HG03066 (cell line): ENCODE results near the gene PCDHB9.
"Not testable (repeated sequence)": the region's sequence is repeated elsewhere in the genome, so short reads cannot be mapped to it uniquely, and the experiment has no call there.

Experiments
- ATAC-seq: cut with Tn5 transposase; IDR thresholded peaks from one replicate; pipeline ENCODE4 v1.9.1; 2021; ENCODE audit warnings: low read depth; ENCODE audit not compliant: unreplicated experiment

Gene PCDHB9

GRCh38 chr5:141184117-141184855 lies 2.7 kb upstream of the PCDHB9 start:
- not testable (repeated sequence) for ATAC-seq

DNA sequence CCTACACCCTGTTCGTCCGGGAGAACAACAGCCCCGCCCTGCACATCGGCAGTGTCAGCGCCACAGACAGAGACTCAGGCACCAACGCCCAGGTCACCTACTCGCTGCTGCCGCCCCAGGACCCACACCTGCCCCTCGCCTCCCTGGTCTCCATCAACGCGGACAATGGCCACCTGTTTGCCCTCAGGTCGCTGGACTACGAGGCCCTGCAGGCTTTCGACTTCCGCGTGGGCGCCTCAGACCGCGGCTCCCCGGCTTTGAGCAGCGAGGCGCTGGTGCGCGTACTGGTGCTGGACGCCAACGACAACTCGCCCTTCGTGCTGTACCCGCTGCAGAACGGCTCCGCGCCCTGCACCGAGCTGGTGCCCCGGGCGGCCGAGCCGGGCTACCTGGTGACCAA lies 1.7 kb downstream of the PCDHB9 start:
- not testable (repeated sequence) for ATAC-seq

GRCh38 chr5:141189131-141189530 lies 2.2 kb downstream of the PCDHB9 start:
- not testable (repeated sequence) for ATAC-seq

- no peak for ATAC-seq
Measured at GRCh38 chr5:141192110-141192725, 5.3 kb downstream of the PCDHB9 start, which contains the start of gene PCDHB10. TSS of gene PCDHB10 (plus strand) at chr5:141192353. CDS start at chr5:141192553, 200 bp downstream.

DNA sequence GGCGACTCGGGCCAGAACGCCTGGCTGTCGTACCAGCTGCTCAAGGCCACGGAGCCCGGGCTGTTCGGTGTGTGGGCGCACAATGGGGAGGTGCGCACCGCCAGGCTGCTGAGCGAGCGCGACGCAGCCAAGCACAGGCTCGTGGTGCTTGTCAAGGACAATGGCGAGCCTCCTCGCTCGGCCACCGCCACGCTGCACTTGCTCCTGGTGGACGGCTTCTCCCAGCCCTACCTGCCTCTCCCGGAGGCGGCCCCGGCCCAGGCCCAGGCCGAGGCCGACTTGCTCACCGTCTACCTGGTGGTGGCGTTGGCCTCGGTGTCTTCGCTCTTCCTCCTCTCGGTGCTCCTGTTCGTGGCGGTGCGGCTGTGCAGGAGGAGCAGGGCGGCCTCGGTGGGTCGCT lies 7.4 kb downstream of the PCDHB9 start:
- not testable (repeated sequence) for ATAC-seq

DNA sequence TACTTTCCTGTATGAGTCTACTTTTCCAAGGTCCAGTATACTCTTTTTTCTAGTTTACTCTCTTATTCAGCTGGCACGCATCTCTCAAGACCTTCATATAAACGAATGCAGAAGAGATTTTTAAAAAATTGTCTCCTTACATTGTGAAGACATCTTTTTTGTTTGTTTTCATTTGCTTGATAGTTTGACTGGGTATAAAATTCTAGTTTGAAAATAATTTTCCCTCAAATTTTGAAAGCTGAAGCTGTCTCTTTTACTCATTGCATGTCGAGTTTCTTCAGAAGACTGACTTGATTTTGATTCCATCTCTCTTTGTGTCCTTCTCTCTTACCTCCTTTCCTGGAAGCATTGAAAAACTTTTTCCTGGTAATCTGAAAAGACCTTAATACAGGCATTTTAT lies 9.4 kb downstream of the PCDHB9 start:
- no peak for ATAC-seq

- ATAC-seq = no peak
Measured at GRCh38 chr5:141199359-141200235, 12.6 kb downstream of the PCDHB9 start, which contains the start of gene PCDHB11. TSS of gene PCDHB11 (plus strand) at chr5:141199627. CDS start at chr5:141199775, 148 bp downstream.

- not testable (repeated sequence) for ATAC-seq
Measured at GRCh38 chr5:141201126-141201525, 14.2 kb downstream of the PCDHB9 start.

DNA sequence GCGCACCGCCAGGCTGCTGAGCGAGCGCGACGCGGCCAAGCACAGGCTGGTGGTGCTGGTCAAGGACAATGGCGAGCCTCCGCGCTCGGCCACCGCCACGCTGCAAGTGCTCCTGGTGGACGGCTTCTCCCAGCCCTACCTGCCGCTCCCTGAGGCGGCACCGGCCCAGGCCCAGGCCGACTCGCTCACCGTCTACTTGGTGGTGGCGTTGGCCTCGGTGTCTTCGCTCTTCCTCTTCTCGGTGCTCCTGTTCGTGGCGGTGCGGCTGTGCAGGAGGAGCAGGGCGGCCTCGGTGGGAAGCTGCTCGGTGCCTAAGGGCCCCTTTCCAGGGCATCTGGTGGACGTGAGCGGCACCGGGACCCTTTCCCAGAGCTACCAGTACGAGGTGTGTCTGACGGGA lies 14.7 kb downstream of the PCDHB9 start:
- not testable (repeated sequence) for ATAC-seq

GRCh38 chr5:141208478-141208877 lies 21.5 kb downstream of the PCDHB9 start, which contains the start of gene PCDHB12:
TSS of gene PCDHB12 (plus strand) at chr5:141208719. CDS start at chr5:141208908, 189 bp downstream.
- ATAC-seq = no peak

- not testable (repeated sequence) for ATAC-seq
Measured at GRCh38 chr5:141210281-141210680, 23.3 kb downstream of the PCDHB9 start.

GRCh38 chr5:141210849-141211248 lies 23.9 kb downstream of the PCDHB9 start:
- ATAC-seq = not testable (repeated sequence)

DNA sequence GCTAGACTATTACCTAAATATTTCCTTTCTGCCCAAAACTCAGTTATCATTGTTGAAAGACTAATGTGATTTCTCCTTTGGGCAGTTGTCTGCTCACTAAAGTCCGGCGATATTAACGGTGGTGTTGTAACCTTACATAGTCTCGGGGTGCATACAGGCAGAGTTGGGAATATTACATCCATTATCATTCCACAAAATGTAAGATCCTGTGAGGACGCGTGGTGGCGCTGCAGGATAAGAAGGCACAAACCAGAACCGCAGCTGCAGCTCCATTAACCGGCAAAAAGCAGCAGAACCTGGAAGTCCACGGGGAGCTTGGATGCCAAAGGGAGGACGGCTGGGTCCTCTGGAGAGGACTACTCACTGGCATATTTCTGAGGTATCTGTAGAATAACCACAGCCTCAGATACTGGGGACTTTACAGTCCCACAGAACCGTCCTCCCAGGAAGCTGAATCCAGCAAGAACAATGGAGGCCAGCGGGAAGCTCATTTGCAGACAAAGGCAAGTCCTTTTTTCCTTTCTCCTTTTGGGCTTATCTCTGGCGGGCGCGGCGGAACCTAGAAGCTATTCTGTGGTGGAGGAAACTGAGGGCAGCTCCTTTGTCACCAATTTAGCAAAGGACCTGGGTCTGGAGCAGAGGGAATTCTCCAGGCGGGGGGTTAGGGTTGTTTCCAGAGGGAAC lies 26.8 kb downstream of the PCDHB9 start, which contains the start of gene PCDHB13:
PCDHB13 (plus strand) TSS at position 264 of the 684 bp plus-strand sequence; CDS start at position 469, 205 bp downstream.
- not testable (repeated sequence) for ATAC-seq

- not testable (repeated sequence) for ATAC-seq
Measured at GRCh38 chr5:141214583-141214982, 27.6 kb downstream of the PCDHB9 start.

DNA sequence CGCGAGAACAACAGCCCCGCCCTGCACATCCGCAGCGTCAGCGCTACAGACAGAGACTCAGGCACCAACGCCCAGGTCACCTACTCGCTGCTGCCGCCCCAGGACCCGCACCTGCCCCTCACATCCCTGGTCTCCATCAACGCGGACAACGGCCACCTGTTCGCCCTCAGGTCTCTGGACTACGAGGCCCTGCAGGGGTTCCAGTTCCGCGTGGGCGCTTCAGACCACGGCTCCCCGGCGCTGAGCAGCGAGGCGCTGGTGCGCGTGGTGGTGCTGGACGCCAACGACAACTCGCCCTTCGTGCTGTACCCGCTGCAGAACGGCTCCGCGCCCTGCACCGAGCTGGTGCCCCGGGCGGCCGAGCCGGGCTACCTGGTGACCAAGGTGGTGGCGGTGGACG lies 28.5 kb downstream of the PCDHB9 start:
- not testable (repeated sequence) for ATAC-seq

GRCh38 chr5:141216035-141216434 lies 29.1 kb downstream of the PCDHB9 start:
- not testable (repeated sequence) for ATAC-seq

DNA sequence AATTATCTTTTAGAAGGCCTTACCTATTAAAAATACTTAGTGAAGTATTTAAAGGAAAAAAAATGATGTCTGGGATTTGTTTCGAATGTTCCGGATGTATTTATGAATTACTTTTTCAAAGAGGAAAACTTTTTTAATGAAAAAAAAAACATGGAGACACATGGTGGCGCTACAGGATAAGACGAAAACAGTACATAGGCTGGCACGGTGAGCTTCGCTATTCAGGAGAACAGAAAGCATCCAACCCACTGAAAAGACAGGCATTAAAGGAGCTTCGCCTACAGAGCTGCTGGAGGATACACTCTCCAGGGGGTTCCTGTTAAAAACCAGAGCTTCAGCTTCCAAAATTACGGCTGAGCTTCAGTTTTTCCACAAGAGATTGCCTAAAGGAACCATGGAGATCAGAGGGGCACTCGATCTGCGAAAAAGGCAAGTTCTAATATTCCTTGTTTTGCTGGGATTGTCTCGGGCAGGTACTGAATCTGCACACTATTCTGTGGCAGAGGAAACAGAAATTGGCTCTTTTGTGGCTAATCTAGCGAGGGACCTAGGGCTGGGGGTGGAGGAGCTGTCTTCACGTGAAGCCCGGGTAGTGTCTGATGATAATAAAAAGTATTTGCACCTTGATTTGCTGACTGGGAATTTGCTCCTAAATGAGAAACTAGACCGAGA lies 36.3 kb downstream of the PCDHB9 start, which contains the start of gene PCDHB14:
PCDHB14 (plus strand) TSS at position 232 of the 672 bp plus-strand sequence; CDS start at position 395, 163 bp downstream.
- ATAC-seq = no peak

- ATAC-seq = not testable (repeated sequence)
Measured at GRCh38 chr5:141224844-141225243, 37.9 kb downstream of the PCDHB9 start.

GRCh38 chr5:141225421-141225820 lies 38.5 kb downstream of the PCDHB9 start:
- ATAC-seq = not testable (repeated sequence)
